ENCODE measurements around the gene TBX6. TPM values are rescaled to one million over a fixed set of nuclear protein-coding genes. Genes with fewer than 3 reads are reported as not detected.
A peak's percentile ranks its signal among the peaks of the same experiment; 100 is the strongest.

Gene TBX6
- total RNA-seq, 1 donor from 2014 or later, result 0.17 TPM

GRCh38 chr16:30085820-30086219 is 5.9 kb downstream of the TBX6 start:
- DNase-seq, result no peak

- DNase-seq, result no peak
These were observed 6.5 kb downstream of the TBX6 start for GRCh38 chr16:30085247-30085646.

- no peak for DNase-seq
These were observed 6.9 kb downstream of the TBX6 start for GRCh38 chr16:30084816-30085159.

GRCh38 chr16:30084096-30084815 is 7.5 kb downstream of the TBX6 start:
- DNase-seq, result no peak

- DNase-seq, result no peak
These were observed 8.3 kb downstream of the TBX6 start for GRCh38 chr16:30083216-30084055.

- no peak for DNase-seq
These were observed 9.1 kb downstream of the TBX6 start for GRCh38 chr16:30082545-30083090.

GRCh38 chr16:30079480-30079879 is 12.2 kb downstream of the TBX6 start:
- DNase-seq, result no peak

- no peak for DNase-seq
These were observed 13.0 kb downstream of the TBX6 start for GRCh38 chr16:30078744-30079143.

GRCh38 chr16:30077656-30078055 is 14.1 kb downstream of the TBX6 start:
- peak; percentile 32 for DNase-seq

- DNase-seq, result peak; percentile 39
These were observed 15.4 kb downstream of the TBX6 start for GRCh38 chr16:30076276-30076791.

GRCh38 chr16:30075503-30076275 is 16.0 kb downstream of the TBX6 start, which contains the start of gene PPP4C:
TSS of gene PPP4C (plus strand) at chr16:30075994. CDS start at chr16:30076378, 384 bp downstream.
- DNase-seq, result peak; percentile 93

- DNase-seq, result no peak
These were observed 21.2 kb downstream of the TBX6 start for GRCh38 chr16:30070490-30070889.

GRCh38 chr16:30069611-30070462 is 21.9 kb downstream of the TBX6 start:
- no peak for DNase-seq

GRCh38 chr16:30068750-30069610 is 22.7 kb downstream of the TBX6 start:
- peak; percentile 65 for DNase-seq

- no peak for DNase-seq
These were observed 23.4 kb downstream of the TBX6 start for GRCh38 chr16:30068333-30068732.

GRCh38 chr16:30067584-30067916 is 24.2 kb downstream of the TBX6 start:
- DNase-seq, result no peak

GRCh38 chr16:30066761-30067583 is 24.8 kb downstream of the TBX6 start:
- DNase-seq, result peak; percentile 16

- peak; percentile 71 for DNase-seq
These were observed 25.6 kb downstream of the TBX6 start for GRCh38 chr16:30065943-30066760.
